HG03575 (cell line): ENCODE results near the gene HOXC5.

Source experiments
- ATAC-seq: cut with Tn5 transposase; IDR thresholded peaks from one replicate; pipeline ENCODE4 v1.9.1; 2021; ENCODE audit not compliant: unreplicated experiment, insufficient number of reproducible peaks, low FRiP score; ENCODE audit errors: extremely low read depth

HOXC5 gene

DNA sequence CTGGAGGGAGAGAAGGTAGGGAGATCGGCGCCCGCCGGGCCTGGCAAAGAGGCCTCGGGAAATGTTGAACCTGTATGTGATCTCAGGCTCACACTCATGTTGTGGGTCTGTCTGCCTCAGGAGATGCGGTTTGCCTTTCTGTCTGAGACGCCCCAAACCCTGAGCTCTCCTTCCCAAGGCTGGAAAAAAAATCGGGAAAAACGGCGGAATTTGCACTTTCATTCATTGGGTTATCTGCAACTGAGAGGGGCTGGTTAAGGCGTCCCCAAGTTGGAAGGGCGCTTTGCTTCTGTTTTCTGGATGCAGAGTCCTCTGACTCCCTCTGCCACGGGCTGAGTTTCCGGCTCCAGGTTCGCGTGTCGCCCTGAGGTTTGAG is 37.9 kb upstream of the HOXC5 start:
- ATAC-seq = no peak

DNA sequence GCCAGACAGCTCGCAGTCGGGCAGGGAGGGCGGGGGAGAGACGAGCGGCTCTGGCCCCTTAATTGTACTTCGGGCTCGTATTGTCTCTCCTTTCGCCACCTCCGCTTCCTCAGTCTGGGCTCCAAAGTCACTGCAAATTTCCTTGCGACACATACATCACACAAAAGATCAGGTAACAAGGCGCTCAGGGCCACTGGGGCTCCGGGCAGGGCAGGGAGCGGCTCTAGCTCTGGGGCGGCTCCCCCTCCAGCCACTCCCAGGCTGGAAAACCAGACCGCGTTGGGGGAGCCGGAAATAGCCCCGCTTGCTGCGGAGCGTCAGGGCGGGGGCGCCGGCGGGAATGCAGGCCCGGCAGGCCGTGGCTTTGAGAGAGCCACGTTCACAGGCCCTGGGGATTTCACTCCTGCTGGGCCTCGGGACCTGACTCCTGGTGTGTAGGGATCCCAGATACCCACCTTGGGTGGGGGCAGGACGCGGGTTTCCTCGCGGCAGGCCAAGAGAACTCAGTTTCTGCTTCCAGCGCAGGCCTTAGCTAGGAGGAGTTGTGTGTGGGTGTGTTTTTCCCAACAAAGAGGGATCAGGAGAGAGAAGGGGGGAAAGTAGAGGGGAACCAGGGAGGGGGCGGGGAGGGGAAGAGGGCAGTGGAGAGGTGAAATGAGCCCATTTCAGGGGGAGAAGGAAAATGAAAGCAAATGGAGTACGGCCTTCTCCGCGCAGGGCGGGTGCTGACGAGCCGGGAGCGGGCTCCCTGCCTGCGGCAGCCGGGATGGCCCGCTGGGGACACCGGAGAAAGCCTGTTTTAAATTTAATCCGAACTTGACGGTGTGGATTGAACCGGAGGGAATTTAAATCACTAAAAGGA is 37.2 kb upstream of the HOXC5 start:
- ATAC-seq = no peak

DNA sequence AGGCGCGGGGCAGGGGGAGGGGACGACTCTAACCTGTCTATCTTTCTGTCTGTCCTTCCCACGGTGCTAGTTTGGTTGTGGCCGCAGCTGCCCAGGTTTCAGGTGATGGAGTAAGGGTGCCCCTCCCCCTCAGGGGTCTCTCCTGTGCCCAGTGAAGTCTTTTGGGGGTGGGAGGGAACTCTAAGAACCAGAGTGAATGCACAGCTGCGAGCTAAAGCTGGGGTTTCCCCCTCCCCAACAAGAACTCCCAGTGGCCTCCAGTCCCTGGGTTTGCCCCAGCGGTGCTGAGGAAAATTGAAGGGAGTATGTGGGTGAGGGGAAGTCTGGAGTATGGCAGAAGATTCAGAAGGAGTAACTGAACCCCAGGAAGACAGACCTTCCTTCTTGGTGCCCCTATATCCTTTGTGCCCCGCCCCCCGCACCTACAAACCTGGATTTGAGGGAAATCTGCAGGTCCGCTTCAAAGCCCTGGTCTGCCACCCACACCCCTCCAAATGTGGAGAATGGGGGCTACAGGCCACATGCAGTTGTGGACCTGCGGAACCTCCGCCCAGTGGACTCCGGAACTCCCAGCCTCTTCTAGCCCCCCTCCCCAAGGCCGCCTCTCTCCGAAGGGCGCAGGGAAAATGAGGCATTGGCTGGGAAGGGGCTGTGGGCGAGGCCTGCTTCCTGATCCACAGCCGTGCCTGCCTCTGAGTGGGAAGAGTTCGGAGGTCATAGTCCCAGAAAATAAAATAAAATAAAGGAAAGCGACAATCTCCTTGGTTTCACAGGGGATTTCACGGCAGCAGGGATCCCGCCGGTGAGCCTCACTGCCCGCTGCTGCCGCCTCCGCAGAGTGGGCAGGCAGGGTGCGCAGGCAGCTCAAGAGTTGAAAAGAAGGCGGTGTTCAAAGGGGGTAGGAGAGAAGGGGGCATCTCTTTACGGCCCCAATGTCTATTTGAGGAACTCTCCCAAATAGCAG is 36.3 kb upstream of the HOXC5 start:
- no peak for ATAC-seq

DNA sequence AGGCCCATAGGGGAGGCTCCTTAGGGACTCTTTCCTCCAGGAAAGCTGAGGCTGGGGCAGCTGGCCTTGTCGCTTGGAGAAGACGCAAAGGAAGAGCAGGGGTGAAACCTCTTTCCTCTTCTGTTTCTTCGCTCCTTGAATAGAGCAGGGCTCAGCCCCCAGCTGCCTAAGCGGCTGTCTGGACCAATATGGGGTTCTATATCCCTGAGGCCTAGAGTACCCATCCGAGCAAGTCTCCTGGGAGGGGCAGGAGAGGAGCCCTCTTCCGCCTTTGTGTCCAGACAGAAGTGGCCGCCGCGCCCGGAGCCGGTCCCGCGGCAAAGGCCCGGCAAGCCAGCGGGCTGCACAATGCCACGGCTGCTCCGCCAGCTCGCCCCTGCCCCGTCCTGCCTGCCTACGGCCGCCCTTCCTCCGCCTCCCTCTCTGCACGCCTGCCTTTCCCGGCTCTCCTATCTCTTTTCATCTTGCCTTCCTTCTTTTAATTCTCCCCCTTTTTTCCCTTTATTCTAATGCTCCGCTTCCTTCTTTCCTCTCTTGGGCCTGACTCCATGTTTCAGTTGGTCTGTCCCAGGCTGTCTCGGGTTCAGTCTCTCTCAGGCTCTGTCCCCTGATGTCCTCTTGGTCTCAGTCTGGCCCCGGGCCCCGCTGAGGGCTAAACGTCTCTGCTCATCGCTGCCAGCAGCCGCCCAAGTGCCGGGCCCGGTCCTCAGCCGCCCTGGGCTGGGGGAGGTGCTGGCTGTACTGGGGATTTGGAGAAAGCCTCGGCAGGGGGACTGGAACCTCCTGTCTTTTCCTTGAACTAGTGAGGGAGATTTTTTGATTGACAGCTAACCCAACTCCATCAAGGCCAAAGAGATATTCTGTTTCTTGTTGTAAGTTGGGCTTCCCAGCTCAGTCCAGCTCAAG is 35.4 kb upstream of the HOXC5 start:
- no peak for ATAC-seq

DNA sequence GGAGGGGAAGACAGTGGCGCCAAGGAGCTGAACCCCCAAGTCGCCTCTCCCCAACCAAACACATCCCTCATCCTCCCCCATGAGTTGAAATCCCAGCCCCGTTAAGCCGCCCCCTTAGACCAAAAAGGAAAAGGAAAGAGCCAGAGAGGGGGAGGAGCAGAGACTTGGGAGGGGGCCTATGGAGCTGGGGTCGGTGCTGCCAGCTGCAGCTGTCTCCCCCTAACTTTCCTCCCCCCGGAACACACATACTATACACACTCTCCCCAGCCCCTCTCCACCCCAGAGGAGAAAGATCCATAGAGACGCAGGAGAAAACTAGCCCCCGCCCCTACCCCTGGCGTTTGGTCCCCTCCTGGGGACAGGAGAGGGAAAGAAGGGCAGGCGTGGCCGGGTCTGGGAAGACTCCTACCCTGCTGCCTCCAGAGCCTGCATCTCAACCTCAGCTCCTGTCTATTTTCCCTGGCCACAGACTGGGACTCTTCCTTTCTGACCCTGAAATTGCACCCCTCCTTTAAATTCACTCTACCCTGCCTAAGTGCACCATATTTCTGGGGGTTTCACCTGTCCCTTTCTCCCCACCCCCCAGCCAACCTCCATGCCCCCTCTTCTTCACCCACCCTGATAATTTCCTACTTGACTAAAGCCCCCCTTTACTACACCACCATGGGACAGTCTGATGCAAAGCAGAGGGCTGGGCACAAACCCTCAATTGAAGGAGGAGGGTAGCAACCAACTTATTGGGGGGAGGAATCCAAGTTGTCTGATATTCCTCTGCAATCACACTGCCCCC is 34.5 kb upstream of the HOXC5 start:
- ATAC-seq = no peak

DNA sequence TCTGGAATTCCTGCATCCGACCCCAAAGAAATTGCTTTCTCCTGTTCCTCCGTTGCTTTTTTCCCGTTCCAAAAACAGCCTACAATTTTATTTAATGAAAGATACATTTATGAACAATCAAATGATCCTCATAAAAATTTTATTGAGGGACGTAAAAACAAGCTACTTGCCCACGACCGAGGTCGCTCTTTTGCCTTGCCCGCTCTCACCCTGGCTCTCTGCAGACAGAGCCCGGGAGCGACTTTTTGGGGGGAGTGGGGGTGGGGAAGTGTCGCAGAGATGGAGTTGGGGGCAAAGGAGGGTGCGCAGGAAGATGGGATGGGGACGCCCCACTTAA is 34.0 kb upstream of the HOXC5 start:
- ATAC-seq = no peak

DNA sequence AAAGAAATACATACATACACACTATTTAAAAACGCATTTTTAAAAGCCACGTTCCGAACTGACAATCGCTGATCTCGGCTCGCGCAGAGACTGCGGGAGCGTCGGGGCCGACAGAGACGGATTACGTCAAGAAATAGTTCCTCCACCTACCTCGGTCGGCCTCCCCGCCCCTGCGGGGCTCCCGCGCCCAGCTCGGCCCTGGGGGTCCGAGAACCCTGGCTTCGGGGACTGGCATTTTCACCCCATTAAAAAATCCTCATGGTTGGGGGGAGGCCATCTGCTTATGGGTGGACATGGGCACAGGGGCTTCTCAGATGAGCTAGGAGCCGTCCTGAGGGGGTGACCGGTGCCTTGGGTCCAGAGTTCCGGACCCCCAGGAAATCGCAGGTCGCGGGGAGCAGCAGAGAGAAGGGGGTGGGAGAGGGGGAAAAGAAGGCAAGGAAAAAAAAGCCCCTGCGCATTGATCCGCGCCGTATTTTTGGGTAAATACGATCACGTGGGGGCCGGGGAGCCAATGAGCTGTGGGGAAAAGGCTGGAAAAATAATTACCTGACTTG is 33.2 kb upstream of the HOXC5 start:
- ATAC-seq = no peak

DNA sequence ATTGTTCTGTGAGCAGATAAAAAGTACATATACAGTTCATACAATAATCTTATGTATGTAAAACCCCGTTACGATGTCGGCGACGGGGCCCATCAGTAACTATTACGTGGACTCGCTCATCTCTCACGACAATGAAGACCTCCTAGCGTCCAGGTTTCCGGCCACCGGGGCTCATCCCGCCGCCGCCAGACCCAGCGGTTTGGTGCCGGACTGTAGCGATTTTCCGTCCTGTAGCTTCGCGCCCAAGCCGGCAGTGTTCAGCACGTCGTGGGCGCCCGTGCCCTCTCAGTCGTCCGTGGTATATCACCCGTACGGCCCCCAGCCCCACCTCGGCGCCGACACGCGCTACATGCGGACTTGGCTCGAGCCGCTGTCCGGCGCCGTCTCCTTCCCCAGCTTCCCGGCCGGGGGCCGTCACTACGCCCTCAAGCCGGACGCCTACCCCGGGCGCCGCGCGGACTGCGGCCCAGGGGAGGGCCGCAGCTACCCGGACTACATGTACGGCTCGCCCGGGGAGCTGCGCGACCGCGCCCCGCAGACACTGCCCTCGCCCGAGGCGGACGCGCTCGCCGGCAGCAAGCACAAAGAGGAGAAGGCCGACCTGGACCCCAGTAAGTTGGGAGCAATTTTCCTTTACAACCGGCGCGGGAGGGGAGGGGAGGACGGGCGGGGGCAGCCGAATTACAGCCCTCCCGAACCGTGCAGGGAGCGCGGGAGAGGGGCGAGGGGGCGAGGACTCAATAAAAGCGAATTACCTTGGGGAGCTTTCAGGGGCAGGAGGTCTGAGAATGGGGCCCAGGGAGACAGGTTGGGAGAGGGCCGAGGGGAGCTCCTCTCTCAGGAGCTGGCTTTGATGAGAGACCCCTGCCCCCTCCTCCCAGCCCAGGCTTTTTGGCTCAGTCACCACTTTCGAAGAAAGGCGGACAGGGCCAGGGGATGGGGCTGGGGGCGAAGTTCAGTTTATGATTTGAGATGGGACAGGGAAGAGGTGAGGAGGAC is 32.4 kb upstream of the HOXC5 start, which contains the start of gene HOXC9:
Gene HOXC9, plus strand, starts transcription at position 46 of the 999 bp plus-strand sequence. Its CDS starts 28 bp downstream, at position 74.
- no peak for ATAC-seq

DNA sequence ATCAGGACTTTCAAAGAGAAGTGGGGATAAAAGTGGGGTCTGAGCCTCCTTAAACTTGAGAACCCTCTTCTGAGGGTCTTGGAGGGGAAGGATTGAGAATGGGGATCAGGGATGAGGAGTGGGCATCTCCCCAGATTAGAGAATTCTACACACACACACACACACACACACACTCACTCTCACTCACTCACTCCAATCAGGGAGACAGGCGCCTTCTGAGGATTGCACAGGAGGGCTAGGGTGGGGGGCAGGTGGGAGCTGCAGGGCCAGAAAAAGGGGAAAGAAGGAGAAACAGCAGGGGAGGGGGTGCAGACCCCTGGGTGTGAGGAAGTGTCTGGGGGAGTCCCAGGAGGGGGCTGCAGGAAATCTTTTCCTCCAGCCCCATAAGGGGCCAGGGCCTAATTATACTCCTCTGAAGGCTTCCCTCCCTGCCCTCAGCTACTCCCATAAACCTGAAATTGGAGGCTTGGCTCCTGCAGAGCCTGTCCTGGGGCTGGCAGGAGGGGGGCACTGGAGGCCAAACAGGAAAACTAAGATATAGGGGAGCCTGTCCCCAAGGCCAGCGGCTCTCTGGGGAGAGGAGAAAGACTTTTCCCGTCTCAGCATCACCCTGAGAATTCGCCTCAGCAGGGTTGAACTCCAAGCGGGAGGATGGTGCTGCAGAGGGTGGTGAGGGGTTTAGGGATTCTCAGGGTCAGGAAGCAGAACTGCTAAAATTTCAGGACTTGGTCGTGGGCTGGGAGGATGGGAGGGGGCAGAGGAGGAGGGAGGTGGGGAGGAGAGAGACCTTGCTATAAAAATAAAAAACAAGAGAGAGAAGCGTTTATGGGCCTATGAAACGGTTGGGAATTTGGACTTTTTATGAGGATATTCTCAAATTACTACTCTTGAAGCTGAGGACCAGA is 31.3 kb upstream of the HOXC5 start:
- ATAC-seq = no peak

DNA sequence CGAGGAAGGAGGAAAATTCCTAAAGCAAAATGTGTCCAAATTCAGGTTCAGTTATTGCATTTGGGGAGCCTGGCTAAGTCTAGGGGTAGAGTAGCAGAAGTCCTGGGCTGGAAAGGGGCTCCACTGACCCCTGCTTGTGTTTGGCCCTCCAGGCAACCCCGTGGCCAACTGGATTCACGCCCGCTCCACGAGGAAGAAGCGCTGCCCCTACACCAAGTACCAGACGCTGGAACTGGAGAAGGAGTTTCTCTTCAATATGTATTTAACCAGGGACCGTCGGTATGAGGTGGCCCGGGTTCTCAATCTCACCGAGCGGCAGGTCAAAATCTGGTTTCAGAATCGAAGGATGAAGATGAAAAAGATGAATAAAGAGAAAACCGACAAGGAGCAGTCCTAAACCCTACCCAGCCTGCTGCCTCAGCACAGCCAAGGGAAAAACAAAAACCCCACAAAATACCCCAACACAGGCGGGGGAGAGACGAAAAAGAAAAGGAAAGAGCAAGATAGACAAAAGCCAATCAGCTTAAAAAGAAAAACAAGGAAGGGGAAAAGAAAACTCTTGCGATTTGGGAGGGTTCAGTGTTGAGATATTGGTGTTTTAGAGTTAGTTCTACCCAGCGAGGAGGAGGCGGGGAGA is 30.5 kb upstream of the HOXC5 start:
- no peak for ATAC-seq

DNA sequence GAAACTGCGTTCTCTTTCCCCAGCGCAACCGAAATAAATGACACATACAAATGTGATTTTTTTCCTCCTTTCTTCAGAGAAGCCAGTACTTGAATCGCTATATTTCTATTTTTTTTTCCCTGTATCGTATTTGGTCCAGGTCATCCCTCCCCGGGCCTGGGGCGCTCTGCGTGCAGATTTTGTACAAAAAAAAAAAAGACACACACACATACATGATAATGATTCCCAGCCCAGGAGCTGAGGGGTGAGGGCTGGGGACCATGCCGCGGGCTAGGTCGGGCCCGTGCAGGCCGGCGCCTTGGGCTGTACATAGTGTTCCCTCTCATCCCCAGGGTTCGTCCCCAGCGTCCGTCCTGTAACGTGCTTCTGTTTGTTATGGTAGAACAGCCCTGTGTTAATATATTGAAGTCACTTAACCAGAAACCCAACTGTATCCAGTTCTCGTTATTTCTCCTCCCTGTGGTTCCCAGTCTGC is 29.9 kb upstream of the HOXC5 start:
- ATAC-seq = no peak

DNA sequence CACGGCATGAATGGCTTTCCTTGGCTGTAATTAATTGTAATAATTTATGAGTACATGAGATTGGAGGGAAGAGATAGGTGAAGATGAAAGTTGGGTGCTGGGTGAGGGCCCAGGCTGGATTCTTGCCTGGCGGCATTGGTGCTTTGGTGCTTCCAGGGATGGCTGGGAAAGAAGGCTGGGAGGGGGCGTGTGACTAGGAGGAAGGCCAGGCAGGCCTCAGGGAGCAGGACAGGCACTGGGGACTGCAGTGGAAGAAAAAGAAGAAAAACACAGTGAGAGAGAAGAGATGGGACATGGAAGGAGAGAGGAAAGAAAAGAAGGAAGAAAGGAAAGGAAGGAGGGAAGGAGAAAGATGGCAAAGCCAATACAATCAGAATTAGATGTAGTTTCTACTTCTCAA is 29.2 kb upstream of the HOXC5 start:
- ATAC-seq = no peak

DNA sequence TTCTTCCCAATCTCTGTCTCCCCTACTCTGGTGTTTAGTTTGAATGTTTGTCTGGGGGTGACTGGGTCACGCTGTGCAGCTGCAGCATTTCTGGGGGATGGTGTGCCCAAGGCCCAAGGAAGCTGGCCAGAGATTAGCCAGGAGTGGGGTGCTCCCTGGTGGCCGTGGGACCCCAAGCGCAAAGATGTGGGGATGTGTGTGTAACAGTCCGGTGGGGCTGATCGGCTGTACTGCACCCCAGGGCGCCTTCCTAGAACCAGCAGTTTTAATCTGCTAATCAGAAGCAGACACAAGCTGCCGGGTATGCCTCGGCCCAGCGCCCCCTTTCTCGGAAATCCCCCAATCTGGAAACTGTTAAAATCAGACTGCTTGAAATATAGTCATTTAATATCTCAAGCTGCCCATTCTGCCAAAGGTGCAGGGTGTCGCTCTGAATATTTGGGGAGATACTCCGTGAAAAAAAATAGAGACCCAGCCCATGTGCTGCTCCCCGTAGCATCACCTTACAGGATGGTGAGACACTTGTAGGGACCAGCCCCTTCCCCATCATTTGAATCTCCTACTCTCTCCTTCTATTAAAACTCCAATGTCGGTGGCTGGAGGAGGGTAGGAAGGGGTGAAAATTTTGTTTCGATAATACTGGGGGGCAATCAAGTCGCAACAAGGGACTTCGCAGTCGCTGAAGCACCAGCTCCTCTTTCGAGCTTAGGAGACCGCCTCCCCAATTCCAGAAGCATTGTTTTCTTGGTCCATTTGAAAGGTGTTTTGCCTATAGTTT is 28.6 kb upstream of the HOXC5 start:
- ATAC-seq = no peak

DNA sequence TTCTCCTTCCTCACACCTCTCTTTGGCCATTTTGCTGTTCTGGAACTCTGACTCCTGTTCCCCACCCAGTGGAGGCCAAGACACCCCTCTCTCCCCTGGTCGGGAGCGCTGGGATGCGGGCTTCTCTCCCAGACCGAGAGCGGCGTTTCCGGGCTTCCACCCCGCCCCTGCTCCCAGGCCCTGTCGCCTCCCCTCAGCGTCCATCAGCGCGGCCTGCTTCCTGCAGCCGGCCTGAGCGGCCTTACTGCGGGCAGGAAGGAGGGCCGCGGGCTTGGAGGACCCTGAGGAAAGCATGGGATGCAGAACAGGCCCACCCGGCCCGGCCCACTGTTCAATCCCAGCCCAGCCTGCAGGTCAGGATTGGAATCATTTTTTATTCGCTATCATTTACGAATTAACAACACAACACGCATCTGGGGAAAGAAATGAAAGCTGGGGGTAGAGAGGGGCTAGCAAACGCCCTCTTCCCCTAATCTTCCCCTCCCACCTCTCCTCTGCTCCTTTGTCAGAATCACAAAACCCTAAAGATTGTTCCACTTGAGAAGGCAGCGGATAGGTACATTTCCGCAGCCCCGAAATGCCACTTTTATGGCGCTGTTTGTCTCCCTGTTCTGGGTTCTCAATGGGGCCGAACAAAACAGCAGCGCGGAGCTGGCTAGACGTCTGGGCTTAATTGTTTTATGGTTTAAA is 27.9 kb upstream of the HOXC5 start:
- ATAC-seq = no peak
